WTC11 (cell line): Measurements from ENCODE around the gene DHX9.

Experiments used
- ATF1 ChIP-seq: sonication (generic); formaldehyde crosslinking; IDR thresholded peaks from 2 replicates; pipeline ENCODE4 v1.8.1; 2023; ENCODE audit warnings: mild to moderate bottlenecking, moderate library complexity, missing genetic modification reagents
- ETV6 ChIP-seq: sonication (generic); formaldehyde crosslinking; IDR thresholded peaks from 2 replicates; pipeline ENCODE4 v1.8.1; 2022; ENCODE audit warnings: mild to moderate bottlenecking, missing genetic modification reagents
- JUN ChIP-seq: sonication (generic); formaldehyde crosslinking; IDR thresholded peaks from 2 replicates; pipeline ENCODE4 v1.8.0; 2023; ENCODE audit warnings: mild to moderate bottlenecking, missing genetic modification reagents
- KAT7 ChIP-seq: sonication (generic); formaldehyde crosslinking; IDR thresholded peaks from 2 replicates; pipeline ENCODE4 v1.8.1; 2023; ENCODE audit warnings: missing genetic modification reagents, mild to moderate bottlenecking, borderline replicate concordance
- PRRX2 ChIP-seq: fragments of 250-450 bp; sonication (Bioruptor Pico); IDR thresholded peaks from 2 replicates; pipeline ENCODE4 v1.8.0; 2021; ENCODE audit warnings: mild to moderate bottlenecking
- ZNF138 ChIP-seq: sonication (generic); formaldehyde crosslinking; conservative IDR thresholded peaks from 2 replicates; pipeline ENCODE4 v1.8.1; 2022; ENCODE audit warnings: mild to moderate bottlenecking, moderate library complexity, missing genetic modification reagents
- TF ChIP-seq, protein P1 (sequence below): fragments of 200-600 bp; IDR thresholded peaks from 2 replicates; pipeline ENCODE4 v1.8.0; 2022; ENCODE audit warnings: antibody characterized with exemption
- TF ChIP-seq, protein P2 (sequence below): fragments of 250-450 bp; sonication (Bioruptor Pico); IDR thresholded peaks from 2 replicates; pipeline ENCODE4 v1.9.0; 2021; ENCODE audit warnings: mild to moderate bottlenecking, borderline replicate concordance
- TF ChIP-seq, protein P3 (sequence below): sonication (generic); formaldehyde crosslinking; IDR thresholded peaks from 2 replicates; pipeline ENCODE4 v1.8.1; 2022; ENCODE audit warnings: missing genetic modification reagents, borderline replicate concordance
- TF ChIP-seq, protein P4 (sequence below): sonication (generic); formaldehyde crosslinking; IDR thresholded peaks from 2 replicates; pipeline ENCODE4 v1.8.0; 2022; ENCODE audit warnings: mild to moderate bottlenecking, missing genetic modification reagents
- TF ChIP-seq, protein P5 (sequence below): sonication (generic); formaldehyde crosslinking; IDR thresholded peaks from 2 replicates; pipeline ENCODE4 v1.8.1; 2023; ENCODE audit warnings: mild to moderate bottlenecking, missing genetic modification reagents, moderate library complexity
- TF ChIP-seq, protein P6 (sequence below): sonication (generic); formaldehyde crosslinking; IDR thresholded peaks from 2 replicates; pipeline ENCODE4 v1.8.0; 2023; ENCODE audit warnings: missing genetic modification reagents

DNA sequence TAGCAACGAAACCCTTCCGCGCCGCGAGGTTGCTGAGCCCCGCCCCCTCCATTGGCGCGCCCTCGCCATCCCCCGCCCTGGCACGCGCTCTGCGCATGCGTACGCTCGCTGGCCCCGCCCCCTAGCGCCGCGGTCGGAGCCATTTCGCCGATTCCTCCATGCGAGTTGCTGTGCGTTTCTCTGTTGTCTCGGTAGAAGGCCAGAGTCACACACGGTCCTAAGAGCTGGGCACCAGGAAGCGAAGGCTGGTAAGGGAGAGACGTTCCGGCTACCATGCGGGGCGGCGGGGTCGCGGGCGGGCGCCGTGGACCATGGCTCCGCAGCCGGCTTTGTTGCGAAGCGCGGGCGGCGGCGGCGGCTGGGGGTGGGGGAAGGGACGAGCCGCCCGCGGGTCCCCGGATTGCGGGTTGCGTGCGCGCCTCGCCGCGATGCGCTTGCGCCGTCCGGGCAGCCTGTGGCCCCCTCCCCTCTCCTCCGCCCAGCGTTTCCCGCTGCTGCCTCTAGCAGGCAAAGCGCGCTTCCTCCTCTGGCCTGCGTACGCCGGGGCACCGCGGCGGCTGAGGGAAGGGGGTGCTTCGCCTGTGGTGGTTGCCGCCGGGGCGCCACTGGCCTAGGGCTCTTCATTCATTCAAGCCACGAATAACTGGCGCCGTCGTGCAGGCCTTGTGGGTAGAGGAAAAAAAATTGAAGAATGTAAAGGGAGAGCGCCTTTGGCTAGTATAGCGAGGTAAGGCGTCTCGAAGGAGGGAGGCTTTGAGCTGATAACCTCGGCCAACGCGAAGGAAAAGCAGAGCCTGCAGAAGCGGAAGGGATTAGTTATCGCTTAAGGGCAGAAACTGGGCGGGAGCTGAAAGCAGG lies at the start of gene DHX9:
- TF ChIP-seq JUN (no peak; the same call in 1 of the 2 replicates), ZNF138 (CRISPR knock-in tag) (no peak), KAT7 (CRISPR knock-in tag) (0 out of 2 replicates have a peak, but pooled peaks have one; percentile 62), ETV6 (CRISPR knock-in tag) (peak; percentile 94), PRRX2 (no peak), ATF1 (peak; percentile 30; the same call in 1 of the 2 replicates)
- TF ChIP-seq, protein P1, sequence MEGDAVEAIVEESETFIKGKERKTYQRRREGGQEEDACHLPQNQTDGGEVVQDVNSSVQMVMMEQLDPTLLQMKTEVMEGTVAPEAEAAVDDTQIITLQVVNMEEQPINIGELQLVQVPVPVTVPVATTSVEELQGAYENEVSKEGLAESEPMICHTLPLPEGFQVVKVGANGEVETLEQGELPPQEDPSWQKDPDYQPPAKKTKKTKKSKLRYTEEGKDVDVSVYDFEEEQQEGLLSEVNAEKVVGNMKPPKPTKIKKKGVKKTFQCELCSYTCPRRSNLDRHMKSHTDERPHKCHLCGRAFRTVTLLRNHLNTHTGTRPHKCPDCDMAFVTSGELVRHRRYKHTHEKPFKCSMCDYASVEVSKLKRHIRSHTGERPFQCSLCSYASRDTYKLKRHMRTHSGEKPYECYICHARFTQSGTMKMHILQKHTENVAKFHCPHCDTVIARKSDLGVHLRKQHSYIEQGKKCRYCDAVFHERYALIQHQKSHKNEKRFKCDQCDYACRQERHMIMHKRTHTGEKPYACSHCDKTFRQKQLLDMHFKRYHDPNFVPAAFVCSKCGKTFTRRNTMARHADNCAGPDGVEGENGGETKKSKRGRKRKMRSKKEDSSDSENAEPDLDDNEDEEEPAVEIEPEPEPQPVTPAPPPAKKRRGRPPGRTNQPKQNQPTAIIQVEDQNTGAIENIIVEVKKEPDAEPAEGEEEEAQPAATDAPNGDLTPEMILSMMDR = no peak
- TF ChIP-seq, protein P2, sequence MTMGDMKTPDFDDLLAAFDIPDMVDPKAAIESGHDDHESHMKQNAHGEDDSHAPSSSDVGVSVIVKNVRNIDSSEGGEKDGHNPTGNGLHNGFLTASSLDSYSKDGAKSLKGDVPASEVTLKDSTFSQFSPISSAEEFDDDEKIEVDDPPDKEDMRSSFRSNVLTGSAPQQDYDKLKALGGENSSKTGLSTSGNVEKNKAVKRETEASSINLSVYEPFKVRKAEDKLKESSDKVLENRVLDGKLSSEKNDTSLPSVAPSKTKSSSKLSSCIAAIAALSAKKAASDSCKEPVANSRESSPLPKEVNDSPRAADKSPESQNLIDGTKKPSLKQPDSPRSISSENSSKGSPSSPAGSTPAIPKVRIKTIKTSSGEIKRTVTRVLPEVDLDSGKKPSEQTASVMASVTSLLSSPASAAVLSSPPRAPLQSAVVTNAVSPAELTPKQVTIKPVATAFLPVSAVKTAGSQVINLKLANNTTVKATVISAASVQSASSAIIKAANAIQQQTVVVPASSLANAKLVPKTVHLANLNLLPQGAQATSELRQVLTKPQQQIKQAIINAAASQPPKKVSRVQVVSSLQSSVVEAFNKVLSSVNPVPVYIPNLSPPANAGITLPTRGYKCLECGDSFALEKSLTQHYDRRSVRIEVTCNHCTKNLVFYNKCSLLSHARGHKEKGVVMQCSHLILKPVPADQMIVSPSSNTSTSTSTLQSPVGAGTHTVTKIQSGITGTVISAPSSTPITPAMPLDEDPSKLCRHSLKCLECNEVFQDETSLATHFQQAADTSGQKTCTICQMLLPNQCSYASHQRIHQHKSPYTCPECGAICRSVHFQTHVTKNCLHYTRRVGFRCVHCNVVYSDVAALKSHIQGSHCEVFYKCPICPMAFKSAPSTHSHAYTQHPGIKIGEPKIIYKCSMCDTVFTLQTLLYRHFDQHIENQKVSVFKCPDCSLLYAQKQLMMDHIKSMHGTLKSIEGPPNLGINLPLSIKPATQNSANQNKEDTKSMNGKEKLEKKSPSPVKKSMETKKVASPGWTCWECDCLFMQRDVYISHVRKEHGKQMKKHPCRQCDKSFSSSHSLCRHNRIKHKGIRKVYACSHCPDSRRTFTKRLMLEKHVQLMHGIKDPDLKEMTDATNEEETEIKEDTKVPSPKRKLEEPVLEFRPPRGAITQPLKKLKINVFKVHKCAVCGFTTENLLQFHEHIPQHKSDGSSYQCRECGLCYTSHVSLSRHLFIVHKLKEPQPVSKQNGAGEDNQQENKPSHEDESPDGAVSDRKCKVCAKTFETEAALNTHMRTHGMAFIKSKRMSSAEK (CRISPR knock-in tag) = no peak
- TF ChIP-seq, protein P3, sequence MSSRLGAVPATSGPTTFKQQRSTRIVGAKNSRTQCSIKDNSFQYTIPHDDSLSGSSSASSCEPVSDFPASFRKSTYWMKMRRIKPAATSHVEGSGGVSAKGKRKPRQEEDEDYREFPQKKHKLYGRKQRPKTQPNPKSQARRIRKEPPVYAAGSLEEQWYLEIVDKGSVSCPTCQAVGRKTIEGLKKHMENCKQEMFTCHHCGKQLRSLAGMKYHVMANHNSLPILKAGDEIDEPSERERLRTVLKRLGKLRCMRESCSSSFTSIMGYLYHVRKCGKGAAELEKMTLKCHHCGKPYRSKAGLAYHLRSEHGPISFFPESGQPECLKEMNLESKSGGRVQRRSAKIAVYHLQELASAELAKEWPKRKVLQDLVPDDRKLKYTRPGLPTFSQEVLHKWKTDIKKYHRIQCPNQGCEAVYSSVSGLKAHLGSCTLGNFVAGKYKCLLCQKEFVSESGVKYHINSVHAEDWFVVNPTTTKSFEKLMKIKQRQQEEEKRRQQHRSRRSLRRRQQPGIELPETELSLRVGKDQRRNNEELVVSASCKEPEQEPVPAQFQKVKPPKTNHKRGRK (CRISPR knock-in tag) = no peak
- TF ChIP-seq, protein P4, sequence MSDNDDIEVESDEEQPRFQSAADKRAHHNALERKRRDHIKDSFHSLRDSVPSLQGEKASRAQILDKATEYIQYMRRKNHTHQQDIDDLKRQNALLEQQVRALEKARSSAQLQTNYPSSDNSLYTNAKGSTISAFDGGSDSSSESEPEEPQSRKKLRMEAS (CRISPR knock-in tag) = peak; percentile 77
- TF ChIP-seq, protein P5, sequence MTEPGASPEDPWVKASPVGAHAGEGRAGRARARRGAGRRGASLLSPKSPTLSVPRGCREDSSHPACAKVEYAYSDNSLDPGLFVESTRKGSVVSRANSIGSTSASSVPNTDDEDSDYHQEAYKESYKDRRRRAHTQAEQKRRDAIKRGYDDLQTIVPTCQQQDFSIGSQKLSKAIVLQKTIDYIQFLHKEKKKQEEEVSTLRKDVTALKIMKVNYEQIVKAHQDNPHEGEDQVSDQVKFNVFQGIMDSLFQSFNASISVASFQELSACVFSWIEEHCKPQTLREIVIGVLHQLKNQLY = no peak
- TF ChIP-seq, protein P6, sequence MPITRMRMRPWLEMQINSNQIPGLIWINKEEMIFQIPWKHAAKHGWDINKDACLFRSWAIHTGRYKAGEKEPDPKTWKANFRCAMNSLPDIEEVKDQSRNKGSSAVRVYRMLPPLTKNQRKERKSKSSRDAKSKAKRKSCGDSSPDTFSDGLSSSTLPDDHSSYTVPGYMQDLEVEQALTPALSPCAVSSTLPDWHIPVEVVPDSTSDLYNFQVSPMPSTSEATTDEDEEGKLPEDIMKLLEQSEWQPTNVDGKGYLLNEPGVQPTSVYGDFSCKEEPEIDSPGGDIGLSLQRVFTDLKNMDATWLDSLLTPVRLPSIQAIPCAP = 0 out of 2 replicates have a peak, but pooled peaks have one; percentile 66
